Right forelimb (tissue), 1 donor: ENCODE results near the gene SDK1.

Experiments
- DNase-seq: peaks from one replicate; pipeline ENCODE4 v3.0.0-alpha.2; 2018

The SDK1 gene

DNA sequence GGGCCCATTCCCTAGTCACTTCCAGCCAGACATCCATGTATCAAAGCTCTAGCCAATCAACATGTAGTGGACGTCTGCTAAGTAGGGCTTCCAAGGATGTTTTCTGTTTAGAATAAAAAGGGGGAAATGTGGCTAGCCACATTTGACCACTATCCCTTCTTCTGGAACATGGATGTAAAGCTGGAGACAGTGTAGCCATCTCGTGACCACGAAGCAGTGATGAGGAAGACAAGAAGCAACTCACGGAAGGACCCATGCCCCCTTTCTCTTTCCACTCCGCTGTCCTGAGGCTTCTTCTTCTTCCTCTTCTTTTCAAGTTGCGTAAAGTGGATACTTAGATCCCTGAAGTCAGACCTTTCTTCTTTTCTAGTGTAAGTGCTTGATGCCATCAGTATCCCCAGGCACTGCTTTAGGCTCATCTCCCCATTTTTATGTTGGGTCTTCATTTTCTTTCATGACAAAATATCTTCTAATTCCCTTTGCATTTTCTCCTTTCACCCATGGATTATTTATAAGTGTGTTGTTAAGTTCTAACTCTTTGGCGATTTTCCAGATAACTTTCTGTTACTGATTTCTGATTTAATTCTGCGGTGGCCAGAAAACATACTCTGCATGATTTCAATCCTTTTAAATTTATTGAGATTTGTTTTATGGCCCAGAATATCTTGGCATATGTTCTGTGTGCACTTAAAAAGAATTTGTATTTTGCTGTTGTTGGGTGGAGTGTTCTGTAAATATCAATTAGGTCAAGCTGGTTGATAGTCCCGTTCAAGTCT lies 594.5 kb downstream of the SDK1 start:
- no peak for DNase-seq

DNA sequence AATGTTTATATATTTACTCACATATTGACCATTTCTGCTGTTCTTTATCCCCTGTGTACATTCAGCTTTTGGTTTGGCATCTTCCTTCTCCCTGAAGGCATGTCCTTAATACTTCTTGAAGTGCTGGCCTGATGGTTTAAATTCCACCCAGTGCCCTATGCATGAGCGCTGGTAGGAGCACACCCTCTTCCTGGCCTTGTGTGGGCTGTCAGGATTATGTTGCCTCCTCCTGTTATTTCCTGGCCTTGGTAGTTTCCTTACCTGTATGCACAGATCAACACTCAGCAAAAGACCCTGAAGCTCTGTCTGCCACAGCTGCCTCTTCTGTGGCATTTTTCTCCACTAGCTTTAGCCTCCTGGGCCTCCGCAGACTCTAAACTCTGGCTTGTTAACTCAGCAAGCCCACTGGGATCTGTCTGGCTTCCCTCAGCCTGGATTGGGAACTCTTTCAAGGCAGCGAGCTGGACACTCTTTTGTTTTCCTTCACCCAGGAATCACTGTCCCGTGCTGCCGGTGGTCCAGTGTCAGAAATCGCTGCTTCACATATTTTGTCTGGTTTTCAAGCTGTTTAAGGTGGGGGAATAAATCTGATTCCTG lies 595.2 kb downstream of the SDK1 start:
- DNase-seq: no peak

DNA sequence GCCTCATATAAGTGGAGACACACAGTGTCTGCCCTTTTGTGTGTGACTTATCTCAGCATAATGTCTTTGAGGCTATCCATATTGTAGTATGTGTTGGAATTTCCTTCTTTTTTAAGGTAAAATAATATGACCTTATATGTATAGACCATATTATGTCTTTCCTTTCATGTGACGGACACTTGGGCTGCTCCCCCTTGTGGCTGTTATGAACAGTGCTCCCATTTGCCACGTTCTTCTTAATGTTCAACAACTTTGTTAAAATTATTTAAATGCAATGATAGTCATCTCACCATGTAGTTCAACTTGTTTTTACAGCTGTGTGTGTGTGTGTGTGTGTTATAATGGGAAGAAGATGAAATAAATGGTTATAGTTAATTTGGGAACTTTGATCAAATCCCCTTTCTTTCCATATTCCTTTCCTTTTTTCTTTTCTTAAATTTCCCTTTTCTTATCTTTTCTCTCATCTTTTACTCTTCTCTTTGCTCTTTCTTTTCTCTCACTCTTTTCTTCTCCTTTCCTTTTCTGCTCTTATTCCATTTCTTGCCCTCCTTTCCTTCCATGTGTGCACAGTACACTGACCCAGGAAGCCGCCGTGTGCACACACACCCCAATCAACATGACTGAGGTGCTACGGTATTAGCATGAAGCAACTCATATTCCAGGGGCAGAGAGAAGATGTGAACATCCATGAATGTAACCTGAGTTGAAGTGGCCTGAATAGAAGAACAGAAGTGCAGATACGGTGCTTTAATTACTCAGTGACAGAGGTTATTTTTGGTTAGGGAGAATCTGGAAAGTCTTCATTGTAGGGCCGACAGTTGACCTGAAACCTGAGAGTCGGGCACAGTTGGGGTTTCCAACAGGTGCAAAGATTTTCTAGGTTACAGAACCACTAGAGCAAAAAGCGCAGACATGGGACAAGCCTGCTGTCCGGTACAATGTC lies 596.6 kb downstream of the SDK1 start:
- no peak for DNase-seq

DNA sequence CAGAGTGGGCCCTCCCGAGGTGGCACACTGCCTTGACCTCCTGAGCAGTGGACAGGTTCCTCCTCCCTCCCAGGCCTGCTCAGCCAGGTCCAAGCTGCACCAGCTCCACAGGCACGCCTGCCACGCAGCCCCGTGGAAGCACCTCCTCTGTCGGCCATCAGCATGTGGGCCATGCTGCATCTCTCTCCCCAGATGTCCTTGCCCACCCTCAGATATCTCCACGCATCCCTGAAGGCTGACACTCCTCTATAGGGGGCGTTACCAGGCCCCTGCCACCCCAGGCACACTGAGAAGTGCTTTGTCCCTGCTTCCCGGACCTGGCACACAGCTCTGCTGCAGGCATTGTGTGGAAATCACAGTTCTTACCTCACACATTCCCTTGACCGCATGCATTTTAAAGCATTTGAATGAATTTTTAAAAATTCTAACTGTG lies 598.5 kb downstream of the SDK1 start:
- no peak for DNase-seq

DNA sequence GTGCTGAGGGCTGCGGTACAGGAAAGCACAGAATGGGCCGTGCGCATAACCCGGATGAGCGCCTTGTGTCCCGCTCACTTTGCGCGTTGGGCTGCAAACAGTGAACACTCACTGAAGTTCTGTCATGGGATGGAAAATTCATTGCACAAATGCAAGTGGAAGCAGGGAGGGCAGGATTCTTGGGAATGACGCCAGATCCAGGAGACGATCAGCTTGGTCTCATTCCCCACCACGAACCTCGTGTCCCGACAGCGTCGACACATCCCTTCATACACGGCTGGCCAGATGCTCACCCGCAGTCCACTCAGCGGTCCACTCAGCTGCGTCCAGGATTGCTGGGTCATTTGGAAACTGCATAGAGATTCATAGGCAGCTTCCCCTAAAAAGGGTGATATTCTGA lies 607.1 kb downstream of the SDK1 start:
- DNase-seq: no peak

DNA sequence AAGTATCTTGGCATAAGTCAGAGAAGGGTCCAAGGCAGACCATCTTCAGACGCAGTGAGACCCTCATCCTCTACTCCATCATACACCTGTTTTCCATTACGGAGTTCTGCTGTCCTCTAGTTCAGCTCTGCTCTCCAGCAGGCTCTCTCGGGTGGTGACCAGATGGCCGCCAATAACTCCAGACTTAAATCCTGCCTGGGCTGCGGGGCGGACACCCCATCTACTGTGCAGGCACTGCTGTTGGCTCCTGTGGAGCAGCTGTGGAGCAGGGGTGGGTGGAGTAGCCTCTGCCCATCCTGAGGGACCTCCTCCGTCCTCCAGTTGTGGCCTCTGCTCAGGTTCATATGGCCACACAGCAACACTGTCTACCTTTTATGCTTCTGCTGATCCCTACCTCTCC lies 608.1 kb downstream of the SDK1 start:
- no peak for DNase-seq

DNA sequence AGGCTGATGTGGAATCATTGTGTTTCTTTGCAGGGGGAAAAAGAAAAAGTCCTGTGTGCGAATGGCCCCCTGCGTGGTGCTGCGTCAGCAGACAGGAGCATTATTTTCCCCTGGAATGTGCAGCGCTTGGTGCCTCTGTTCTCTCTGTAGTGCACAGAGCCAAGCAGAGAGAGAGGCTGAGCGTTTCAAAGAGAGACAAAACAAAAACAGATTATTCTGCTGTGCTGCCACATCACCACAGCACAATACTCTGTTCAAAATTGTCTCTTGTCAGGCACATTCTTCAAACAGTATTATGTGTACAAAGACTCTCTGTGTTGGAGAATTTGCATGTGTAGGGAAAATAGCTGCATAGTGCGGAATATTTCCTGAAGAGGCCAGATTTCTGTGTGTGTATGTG lies 609.0 kb downstream of the SDK1 start:
- DNase-seq: no peak

DNA sequence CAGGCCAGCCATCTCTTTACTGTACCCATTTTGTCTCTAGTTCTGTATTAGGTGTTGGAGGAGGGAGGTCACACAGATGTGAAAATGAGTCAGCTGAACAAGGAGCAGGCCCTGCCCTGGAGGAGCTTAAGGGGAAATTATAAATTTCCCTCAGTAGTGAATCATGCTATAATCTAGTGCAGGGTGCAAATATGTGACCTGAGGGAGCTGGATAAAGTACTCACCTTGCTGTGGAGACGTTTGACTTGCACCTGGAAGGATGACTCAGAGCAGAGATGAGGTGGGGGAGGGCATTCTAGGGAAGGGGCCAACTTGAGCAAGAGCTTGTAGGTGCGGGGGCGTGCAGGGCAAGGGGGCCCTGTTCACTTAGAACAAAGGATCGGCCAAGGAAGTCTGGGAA lies 610.6 kb downstream of the SDK1 start:
- no peak for DNase-seq

DNA sequence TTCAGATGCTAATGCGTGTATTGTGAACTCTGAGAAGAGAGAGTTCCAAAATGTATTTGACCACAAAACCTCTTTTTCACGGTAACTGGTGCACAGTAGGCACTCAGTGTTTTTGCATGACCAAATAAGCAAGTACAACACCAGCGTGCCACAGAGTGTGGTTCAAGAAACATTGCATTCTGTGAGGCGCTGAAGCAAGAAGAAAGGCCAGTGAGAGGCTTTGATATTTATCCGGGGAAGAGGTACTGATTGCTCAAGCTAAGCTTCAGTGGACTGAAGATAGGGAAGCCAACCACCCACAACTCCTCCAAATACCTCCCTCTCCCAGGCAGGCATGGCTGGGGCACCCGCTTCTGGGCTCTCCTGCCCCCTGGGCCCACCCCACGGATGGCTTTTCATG lies 611.2 kb downstream of the SDK1 start:
- no peak for DNase-seq

DNA sequence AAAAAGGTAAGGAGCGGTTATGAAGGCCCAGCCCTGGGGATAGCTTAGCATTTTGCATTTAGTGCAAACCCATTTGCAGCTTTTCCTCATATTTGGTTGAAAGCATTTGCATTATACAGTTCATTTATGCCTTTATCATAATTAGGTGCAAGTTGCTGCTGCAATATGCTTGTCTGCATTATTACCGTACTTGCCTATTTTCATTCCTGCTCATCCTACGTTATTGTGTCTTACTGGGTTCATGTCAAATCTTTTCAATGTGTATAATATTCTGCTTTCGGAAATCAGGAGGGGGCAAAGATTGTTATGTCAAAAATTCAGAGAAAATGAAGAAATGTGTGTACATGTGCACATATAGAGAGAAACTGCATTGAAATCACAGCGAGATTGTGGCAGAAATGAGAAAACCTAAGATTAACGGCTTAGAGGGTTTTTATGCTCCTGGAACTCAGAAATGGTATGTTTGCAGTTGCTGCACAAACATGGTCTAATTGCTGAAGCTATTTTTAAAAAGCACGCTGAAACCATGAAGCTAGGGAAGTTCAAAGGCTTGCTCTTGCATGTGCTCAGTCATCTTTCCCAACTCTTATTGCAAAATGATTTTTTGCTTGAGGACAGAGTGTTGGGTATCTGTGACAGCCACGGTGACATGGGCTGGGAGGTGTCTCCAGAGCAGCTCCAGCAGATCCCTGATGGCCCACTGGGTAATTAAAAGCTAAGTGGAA lies 613.2 kb downstream of the SDK1 start:
- no peak for DNase-seq

DNA sequence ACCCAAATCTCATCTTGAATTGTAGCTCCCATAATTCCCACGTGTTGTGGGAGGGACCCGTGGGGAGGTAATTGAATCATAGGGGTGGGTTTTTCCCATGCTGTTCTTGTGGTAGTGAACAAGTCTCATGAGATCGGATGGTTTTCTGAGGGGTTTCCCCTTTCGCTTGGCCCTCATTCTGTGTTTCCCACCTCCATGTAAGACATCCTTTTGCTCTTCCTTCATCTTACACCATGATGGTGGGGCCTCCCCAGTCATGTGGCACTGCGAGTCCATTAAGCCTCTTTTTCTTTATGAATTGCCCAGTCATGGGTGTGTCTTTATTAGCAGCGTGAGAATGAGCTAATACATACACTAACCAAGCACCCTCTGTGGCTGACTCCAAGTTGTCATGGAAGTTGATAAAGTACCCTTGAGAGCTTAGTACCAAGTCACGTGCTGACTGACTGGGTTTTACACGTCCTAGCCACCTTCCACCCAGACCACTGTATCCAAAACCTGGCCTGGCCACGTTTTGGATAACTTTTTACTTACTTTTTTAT lies 614.4 kb downstream of the SDK1 start:
- no peak for DNase-seq

DNA sequence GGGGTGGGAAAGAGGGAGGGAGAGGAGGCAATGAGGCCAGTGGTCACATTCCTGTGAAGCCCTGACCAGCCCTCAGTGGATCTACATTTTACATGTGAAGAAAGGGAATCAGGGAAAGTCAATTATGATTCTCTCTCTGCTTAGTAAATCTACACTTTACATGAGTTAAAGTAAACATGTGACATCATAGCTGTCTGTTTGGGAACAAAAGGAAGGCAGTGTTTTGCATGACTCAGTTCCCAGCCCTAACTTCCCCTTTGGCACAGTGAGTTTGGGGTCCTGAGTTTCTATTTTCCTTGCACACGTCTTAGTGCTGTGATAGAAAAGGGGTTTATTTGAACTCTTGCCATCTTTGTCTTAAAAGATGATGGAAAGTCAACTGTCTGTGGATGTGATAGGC lies 615.1 kb downstream of the SDK1 start:
- DNase-seq: no peak

DNA sequence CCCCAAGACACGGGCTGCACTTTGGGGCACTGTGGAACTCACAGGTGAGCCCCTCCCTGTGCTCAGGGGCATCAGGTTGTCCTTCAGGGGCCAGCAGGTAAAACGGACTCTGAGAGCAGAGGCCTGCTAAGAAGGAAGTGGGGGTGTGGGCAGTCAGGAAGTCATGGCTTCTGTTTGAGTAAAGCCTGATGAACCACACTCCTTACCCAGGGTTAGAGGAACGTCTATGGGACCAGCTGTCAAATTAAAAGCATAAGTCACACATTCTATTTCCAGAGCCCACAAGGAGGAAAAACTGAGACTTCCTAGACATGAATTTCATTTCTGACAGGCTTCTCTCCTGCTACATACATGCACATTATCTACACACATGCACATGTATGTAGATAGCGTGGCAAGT lies 616.4 kb downstream of the SDK1 start:
- no peak for DNase-seq

DNA sequence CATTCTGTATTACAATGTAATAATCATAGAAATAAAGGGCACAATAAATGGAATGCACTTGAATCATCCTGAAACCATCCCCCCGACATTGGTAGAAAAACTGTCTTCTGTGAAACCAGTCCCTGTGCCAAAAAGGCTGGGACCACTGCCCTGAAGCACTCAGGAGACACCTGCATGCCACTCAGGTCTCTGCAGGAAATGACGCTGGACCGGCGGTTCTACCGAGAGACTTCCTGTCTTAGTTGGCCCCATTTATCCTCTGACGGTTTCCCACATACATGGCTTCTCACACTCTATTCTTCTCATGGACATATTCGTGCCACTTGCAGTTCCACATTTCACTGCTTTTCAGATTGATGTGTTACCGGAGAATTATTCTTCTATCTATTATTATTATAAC lies 617.5 kb downstream of the SDK1 start:
- no peak for DNase-seq

DNA sequence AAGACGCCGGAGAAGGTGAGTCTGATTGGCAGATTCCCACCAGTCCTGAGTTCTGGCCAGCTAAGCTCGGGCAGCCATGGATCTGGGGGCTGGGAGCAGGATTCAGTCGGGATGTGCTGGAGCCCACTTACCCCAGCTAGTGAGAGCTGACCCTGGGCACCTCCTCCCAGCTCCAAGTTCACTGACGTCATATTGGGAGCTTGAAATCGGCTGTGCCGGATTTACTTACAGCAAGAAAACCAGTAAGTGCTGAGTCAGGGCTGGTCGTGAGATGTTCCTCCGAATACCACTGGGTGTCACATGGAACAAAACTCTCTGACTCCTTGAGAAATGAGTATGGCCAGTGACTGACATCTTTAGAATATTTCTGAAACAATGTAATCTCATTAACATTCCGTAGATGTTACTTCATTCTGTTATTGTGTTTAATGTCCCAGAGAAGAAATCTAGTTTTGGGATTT lies 621.2 kb downstream of the SDK1 start:
- DNase-seq: no peak

DNA sequence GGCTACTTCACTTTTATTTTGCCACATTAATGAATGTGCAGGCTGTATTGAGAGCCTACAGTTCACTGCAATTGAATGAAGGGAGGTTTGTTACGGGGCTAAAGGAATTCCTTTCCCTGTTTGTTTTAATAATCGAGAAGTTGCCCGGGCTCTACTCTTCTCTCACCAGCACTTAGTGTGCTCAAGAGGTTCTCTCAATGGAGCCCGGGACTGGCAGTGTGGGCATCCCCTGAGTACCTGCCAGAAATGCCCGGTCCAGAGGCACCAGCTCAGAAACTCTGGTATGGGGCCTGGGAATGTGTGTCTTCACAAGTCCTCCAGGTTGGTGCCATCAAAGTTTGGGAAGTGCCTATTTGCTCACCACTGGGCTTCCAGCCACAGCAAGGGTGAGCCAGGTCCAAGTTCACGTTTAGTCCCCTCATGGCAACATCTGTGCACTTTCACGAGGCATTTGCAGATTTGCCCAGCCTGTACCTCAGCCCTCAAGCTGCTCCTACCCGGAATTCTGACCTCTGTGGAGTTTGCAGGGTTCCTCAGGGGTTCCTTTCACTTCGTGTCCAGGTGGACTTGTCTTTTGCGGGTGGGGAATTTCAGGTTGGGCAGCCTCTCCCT lies 622.4 kb downstream of the SDK1 start:
- DNase-seq: no peak

DNA sequence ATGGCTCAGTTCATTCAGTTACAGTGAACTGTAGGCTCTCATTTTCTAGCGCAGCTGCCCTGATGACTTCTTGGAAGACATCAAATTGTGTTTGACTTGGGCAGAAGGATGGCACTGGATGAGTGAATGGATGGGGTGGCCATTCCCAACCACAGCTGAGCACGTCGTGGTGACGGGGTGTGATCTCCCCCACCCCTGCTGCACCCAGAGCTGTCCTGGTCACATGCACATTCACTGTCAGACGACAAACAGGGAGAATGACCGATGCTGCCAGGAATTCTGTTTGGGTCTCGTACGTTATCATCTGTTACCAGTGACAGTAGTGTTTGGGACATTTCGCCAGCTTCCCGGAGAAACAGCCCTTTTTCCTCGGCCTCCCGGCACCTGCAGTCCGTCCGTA lies 623.2 kb downstream of the SDK1 start:
- DNase-seq: no peak

DNA sequence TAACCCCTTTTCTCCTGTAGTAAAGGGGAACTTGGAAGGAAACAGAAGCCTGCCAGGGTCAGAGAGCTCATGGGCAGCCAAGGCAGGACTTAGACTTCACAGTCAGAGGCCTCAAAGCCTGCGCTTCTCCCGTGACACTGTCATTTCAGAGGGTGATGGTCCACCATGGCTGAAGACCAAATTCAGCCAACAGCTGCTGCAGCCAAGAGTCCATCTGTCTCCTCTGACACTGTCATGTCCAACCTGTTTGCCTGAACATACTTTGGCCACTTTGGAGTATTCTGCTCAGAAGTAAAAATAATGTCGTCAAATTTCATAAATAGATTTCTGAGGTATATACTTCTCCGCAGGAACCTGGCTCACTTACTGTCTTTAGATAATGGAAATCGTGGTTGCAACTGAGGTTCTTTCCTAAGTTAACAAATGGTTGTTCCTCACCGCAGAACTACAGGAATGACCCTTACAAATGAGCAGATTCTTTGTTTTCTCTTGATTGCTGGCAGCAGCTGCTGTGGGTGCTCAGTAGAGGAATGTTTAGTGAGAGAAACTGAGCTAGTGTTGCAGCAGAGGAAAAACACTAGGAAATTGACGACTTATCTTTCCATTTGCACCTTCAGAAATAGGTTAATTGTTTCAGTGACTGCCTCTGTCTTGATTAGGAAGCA lies 626.5 kb downstream of the SDK1 start:
- DNase-seq: no peak

DNA sequence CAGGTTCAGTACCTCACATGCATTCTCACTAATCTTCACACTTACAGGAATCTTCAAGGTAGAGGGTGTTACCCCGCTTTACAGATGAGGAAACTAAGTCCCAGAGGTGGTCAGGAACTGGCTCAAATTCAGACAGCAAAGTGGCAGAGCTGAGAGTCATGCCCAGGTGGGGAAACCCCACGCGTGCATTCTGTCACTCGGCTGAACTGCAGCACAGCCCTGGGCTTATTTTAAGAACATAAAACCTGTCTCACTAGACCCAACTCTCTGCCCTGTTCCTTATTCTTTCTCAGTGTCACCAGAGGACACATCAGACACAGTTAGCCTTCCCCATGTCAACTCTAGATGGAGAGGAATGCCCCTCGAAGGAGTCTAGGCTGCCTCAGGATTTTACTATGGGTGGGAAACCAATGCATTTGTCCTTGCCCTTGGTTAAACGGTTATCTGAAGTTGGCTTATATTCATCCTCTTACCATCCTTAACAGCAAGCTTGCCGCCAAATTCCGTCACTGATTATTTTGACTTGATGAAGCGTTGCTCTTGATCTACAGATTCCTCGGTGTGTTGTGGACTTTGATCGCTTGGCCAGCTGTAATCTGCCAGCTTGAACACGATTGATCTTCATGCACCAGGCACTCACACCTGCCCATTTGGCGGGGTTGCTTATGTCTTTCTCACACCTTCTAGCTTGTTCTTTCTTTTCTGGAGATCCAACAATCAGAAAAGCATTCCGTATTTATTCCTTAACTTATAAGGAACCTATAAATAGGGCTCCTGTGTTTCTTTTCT lies 627.9 kb downstream of the SDK1 start:
- no peak for DNase-seq

DNA sequence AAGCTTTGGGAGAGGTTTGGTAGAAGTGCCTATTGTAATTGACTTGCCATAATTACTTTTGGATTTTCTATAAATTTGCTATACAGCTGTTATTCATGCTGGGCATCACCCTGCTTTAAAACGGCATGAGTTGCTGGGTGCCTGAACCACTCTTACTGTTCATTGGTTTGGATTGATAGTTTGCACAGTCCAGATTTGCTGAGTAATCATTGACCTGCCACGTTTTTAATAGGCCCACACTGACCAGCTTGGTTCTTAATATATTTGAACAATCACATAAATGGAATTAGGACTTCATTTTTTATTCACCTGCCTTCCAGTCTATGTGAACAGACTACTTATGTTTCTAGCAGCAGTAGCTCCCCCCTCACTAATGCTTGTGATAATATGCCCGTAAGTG lies 630.8 kb downstream of the SDK1 start:
- no peak for DNase-seq

DNA sequence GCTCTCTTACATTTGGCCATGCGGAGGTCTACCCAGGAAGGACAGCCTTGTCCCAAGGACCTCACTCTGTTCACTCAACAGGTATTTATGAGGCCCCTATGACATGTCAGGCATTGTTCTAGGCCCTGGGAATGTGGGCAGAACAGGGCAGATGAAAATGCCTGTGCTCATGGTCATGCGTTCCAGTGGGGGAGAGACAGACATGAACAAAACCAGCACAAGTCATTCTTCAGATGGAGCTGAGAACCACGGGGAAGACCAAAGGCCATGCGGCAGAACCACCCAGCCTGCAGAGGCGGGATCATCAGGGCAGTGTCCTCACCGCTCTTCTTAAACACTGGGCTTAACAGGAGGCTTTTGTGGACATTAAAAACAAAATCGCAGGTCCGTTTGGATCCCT lies 636.1 kb downstream of the SDK1 start:
- DNase-seq: no peak
